ENCODE measurements around the gene PALM.

DNA sequence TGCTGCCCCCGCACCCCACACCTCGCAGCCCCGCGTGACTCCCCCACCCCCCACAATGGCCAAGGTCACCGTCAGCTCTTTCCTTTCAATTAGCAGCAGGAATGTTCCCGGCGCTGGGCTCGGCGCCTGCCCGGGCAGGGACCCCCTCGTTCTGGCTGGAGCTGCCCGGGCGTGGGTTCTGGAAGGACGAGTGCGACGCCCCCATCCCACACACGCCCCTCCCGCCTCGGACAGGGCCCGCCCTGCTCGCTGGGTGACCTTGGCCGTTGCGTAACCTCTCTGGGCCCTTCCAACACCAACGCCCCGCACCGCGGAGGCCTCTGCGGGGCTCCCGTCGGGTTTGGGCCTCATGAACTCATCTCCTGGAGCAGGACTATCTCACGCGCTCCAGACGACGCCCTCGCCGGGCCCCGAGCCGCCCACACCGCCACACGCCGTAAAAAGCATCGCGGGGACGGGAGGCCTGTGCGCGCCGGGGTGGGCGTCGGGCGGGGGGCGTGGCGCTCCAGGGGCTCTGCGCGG is 10.3 kb downstream of the PALM start:
- TF ChIP-seq, protein P1, sequence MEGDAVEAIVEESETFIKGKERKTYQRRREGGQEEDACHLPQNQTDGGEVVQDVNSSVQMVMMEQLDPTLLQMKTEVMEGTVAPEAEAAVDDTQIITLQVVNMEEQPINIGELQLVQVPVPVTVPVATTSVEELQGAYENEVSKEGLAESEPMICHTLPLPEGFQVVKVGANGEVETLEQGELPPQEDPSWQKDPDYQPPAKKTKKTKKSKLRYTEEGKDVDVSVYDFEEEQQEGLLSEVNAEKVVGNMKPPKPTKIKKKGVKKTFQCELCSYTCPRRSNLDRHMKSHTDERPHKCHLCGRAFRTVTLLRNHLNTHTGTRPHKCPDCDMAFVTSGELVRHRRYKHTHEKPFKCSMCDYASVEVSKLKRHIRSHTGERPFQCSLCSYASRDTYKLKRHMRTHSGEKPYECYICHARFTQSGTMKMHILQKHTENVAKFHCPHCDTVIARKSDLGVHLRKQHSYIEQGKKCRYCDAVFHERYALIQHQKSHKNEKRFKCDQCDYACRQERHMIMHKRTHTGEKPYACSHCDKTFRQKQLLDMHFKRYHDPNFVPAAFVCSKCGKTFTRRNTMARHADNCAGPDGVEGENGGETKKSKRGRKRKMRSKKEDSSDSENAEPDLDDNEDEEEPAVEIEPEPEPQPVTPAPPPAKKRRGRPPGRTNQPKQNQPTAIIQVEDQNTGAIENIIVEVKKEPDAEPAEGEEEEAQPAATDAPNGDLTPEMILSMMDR (IDR thresholded peaks at IDR 0.05) = no peak
- TF ChIP-seq EP300 (IDR thresholded peaks at IDR 0.05) = no peak

Data from suprapubic skin (tissue), 3 donors.